OCI-LY1 (cell line): ENCODE data around the gene C16orf89.

Experiments
- CTCF ChIP-seq: fragments of 200-600 bp; sonication (generic), shearing (Covaris generic); IDR thresholded peaks from 2 replicates; pipeline ENCODE4 v1.5.1; 2017; ENCODE audit warnings: mild to moderate bottlenecking, antibody characterized with exemption, low read length, moderate library complexity, mixed read lengths
- EZH2 ChIP-seq: fragments of 200-600 bp; sonication (generic), shearing (Covaris generic); IDR thresholded peaks from 2 replicates; pipeline ENCODE4 v1.8.0; 2017; ENCODE audit warnings: borderline replicate concordance, mixed run types, mild to moderate bottlenecking, antibody characterized with exemption, low read length, moderate library complexity, mixed read lengths

- TF ChIP-seq CTCF (no peak), EZH2 (no peak)
These were observed 46.0 kb downstream of the C16orf89 start for GRCh38 chr16:5019775-5020174.
